ENCODE measurements around the gene GSTT4.

DNA sequence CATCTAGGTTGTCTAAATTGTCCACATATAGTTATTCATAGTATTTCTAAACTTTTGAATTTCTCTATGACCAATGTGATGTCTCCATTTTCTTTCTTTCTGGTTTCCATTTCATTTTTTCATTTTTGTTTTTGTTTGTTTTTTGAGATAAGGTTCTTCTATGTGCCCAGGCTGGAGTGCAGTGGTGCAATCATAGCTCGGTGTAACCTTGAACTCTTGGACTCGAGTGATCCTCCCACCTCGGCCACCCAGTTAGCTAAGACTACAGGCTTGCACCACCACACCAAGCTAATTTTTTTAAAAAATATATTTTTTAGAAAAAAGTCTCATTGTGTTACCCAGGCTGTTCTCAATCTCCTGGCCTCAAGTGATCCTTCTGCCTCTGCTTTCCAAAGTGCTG, 8.2 kb downstream of the GSTT4 start:
- TF ChIP-seq CTCF (IDR thresholded peaks at IDR 0.05; ENCODE audit: low read depth, low read length, poor library complexity, severe bottlenecking) = no peak
- TF ChIP-seq EZH2phosphoT487 (IDR thresholded peaks at IDR 0.05; ENCODE audit: borderline replicate concordance, low read length) = no peak
